Breast epithelium (tissue), 4 donors: Measurements from ENCODE around the gene WDR81. TPM values are rescaled to one million over a fixed set of nuclear protein-coding genes. Genes with fewer than 3 reads are reported as not detected.

ENCODE experiments used
- DNase-seq, 2 donors: peaks; one replicate each; pipeline ENCODE4 v3.0.0-alpha.2; 2019; ENCODE audit warnings: low spot score in 2 of 2
- H3K27ac ChIP-seq, 2 donors: fragments of 200-600 bp; sonication (generic) in 1 of 2; one replicate each; pipeline ENCODE4 v1.5.1; 2016 to 2019; ENCODE audit warnings: mild to moderate bottlenecking in 1 of 2
- H3K27me3 ChIP-seq, 2 donors: fragments of 200-600 bp; sonication (generic) in 1 of 2; one replicate each; pipeline versions ENCODE4 v1.5.1 to v1.6.0; 2017 to 2019; ENCODE audit warnings: control low read depth in 1 of 2, mild to moderate bottlenecking in 1 of 2
- H3K36me3 ChIP-seq: fragments of 200-600 bp; one replicate; pipeline ENCODE4 v1.5.1; 2019
- H3K4me1 ChIP-seq, 2 donors: fragments of 200-600 bp; sonication (generic); one replicate each; pipeline ENCODE4 v1.5.1; 2016 to 2019; ENCODE audit warnings: control low read depth in 1 of 2
- H3K4me3 ChIP-seq, 3 donors: fragments of 200-600 bp; sonication (generic); 1 replicate in 2 of 3; 2 replicates in 1 of 3; pipeline ENCODE4 v1.5.1; 2016 to 2019; ENCODE audit warnings: mild to moderate bottlenecking in 3 of 3, moderate library complexity in 2 of 3
- H3K9me3 ChIP-seq, 2 donors: fragments of 200-600 bp; sonication (generic) in 1 of 2; one replicate each; pipeline ENCODE4 v1.5.1; 2016 to 2019; ENCODE audit warnings: control low read depth in 1 of 2
- CTCF ChIP-seq, 3 donors: fragments of 450-650 bp; IDR thresholded peaks; one replicate each; pipeline ENCODE4 v1.5.1; 2016 to 2017; ENCODE audit warnings: antibody characterized with exemption in 3 of 3, mild to moderate bottlenecking in 3 of 3, moderate library complexity in 3 of 3
- POLR2A ChIP-seq: fragments of 450-650 bp; IDR thresholded peaks from one replicate; pipeline ENCODE4 v1.6.1; 2016; ENCODE audit warnings: antibody characterized with exemption, mild to moderate bottlenecking, moderate library complexity
- POLR2AphosphoS5 ChIP-seq, 3 donors: sonication (generic); formaldehyde crosslinking; IDR thresholded peaks; one replicate each; pipeline ENCODE4 v1.6.1; 2017; ENCODE audit warnings: antibody characterized with exemption in 3 of 3
- intact Hi-C: fragments of 100-400 bp; cut with DNase I; formaldehyde crosslinking; loops from one replicate; pipeline ENCODE4 v1.15.1; 2023; ENCODE audit warnings: low total_unique reads
- total RNA-seq, 3 donors: library from RNA; depleted of rRNA; stranded (reverse); fragments of >200 nt; gene quantifications; one replicate each; pipeline ENCODE4 v1.1.0, GENCODE V29; 2016

The WDR81 gene
- total RNA-seq, 3 donors from 2014 or later: 36.6 to 52.6 (median 41.6) TPM

GRCh38 chr17:1714427-1714979, 10.0 kb upstream of the WDR81 start:
- Histone ChIP-seq H3K9me3 (no peaks in the 10 kb centered on the region), H3K36me3 (no peaks in the 10 kb centered on the region), H3K4me1 (peaks cover 11 to 14% of the 10 kb centered on the region in 2 donors), H3K27ac (peak overlapping the region; percentile 98 to 100), H3K4me3 (peak overlapping the region; percentile 87 to 100 (median 96)), H3K27me3 (no peaks in the 10 kb centered on the region)
- no peak for TF ChIP-seq CTCF (IDR thresholded peaks at IDR 0.05)
- TF ChIP-seq POLR2AphosphoS5 (IDR thresholded peaks at IDR 0.05): peak in 2 of 3 donors; percentile 8 to 21
- DNase-seq: peak; percentile 93 to 96
- intact Hi-C loops: no loop called here

DNA sequence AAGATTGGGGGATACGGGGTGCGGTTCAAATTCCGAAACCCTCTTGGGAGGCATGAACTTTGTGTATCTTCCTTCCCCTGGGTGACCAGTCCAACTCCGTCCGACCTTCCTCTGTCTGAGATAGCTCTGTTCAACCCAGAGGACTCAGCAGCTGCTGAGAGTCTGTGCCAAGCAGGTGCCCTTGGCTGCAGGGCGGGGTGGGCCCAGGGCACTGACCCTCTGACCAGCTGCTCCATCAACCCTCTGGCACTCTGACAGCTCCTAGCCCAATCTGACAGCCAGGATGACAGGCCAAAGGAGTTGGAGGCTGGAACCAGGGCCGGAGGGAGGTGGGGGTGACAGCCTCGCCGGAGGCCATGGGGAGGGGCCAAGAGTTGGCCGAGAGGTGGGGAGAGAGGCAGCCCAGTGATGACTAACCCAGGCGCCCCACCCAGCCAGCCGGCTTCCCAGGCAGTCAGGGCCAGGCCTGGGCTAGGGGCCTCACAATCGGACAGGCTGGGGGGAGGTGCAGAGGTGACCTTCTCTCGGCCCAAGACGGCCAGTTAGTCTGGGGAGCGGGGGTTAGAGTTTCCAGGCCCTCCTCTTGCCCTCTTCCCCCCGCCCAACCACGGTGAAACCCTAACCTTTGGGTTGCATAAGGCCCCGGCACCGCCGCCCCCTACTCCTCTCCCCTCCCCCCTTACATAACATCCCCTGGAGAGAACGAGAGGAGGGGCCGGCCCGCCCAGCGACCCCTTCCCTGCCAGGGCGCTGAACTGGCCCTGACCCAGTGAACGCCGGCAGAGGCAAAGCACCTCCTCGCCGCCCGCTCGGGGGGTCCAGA, 9.3 kb upstream of the WDR81 start:
- peak; percentile 77 to 79 for DNase-seq
- H3K36me3 ChIP-seq: no peaks in the 10 kb centered on the region
- intact Hi-C loops: no loop called here
- TF ChIP-seq POLR2A (no peak), POLR2AphosphoS5 (IDR thresholded peaks at IDR 0.05) (peak in 2 of 3 donors; percentile 72 to 84), CTCF (IDR thresholded peaks at IDR 0.05) (no peak)
- H3K27me3 ChIP-seq: no peaks in the 10 kb centered on the region
- H3K27ac ChIP-seq: peak overlapping the region; percentile 98 to 100
- H3K4me1 ChIP-seq: peaks cover 11 to 14% of the 10 kb centered on the region in 2 donors
- H3K4me3 ChIP-seq: peak overlapping the region; percentile 87 to 100 (median 96)
- no peaks in the 10 kb centered on the region for H3K9me3 ChIP-seq

DNA sequence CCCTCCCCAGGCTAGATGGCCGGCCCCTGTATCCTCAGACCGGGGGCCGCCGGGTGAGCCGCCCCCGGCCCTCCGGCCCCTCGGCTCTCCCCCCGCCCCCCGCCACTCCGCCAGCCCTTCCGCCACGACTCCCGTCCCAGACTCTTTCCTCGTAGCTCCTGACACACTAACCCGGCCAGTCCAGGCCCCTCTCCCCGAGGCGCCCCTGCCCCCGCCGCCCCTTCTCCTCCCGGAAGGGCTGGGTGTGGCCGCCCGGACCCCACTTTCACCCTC, 8.8 kb upstream of the WDR81 start:
- Histone ChIP-seq H3K9me3 (no peaks in the 10 kb centered on the region), H3K4me1 (peaks cover 11 to 16% of the 10 kb centered on the region in 2 donors), H3K4me3 (peak overlapping the region; percentile 87 to 100 (median 96)), H3K36me3 (no peaks in the 10 kb centered on the region), H3K27ac (peak overlapping the region; percentile 98 to 100), H3K27me3 (no peaks in the 10 kb centered on the region)
- TF ChIP-seq POLR2AphosphoS5 (IDR thresholded peaks at IDR 0.05): no peak
- TF ChIP-seq CTCF (IDR thresholded peaks at IDR 0.05): no peak
- TF ChIP-seq POLR2A: no peak
- intact Hi-C loops: loop anchor here (1.0 kb wide), 1 partner anchor 41 kb away; no protein-coding TSS in a partner anchor
- DNase-seq: no peak

GRCh38 chr17:1716076-1716911, 8.2 kb upstream of the WDR81 start:
- Histone ChIP-seq H3K27ac (peak overlapping the region; percentile 98 to 100), H3K27me3 (no peaks in the 10 kb centered on the region), H3K4me1 (peaks cover 11 to 13% of the 10 kb centered on the region in 2 donors), H3K4me3 (peak overlapping the region; percentile 87 to 100 (median 96)), H3K9me3 (no peaks in the 10 kb centered on the region), H3K36me3 (no peaks in the 10 kb centered on the region)
- TF ChIP-seq POLR2A (peak; percentile 88), POLR2AphosphoS5 (IDR thresholded peaks at IDR 0.05) (peak; percentile 88 to 99 (median 93)), CTCF (IDR thresholded peaks at IDR 0.05) (peak in 1 of 3 donors; percentile 25)
- DNase-seq: peak; percentile 100
- intact Hi-C loops: loop anchor here (1.0 kb wide), 1 partner anchor 42 kb away; no protein-coding TSS in a partner anchor
